ENCODE results near the gene TCEAL5.

TCEAL5 gene

GRCh38 chrX:103258275-103258674 is 18.3 kb downstream of the TCEAL5 start:
- DNase-seq (ENCODE audit: low spot score), result no peak
- Histone ChIP-seq H3K9me3 (ENCODE audit: severe bottlenecking) (no peaks in the 10 kb centered on the region), H3K4me3 (ENCODE audit: severe bottlenecking) (no peak overlapping the region), H3K4me1 (ENCODE audit: insufficient read depth, poor library complexity, severe bottlenecking) (peaks cover 3% of the 10 kb centered on the region), H3K27ac (ENCODE audit: poor library complexity, severe bottlenecking) (no peak overlapping the region), H3K36me3 (ENCODE audit: low read depth) (peaks cover 5% of the 10 kb centered on the region), H3K27me3 (ENCODE audit: insufficient read depth, poor library complexity, severe bottlenecking) (no peaks in the 10 kb centered on the region)
- ATAC-seq (ENCODE audit: low read depth), result no peak
- TF ChIP-seq CTCF (IDR thresholded peaks at IDR 0.05; ENCODE audit: poor library complexity, severe bottlenecking), result no peak

- no peak for TF ChIP-seq CTCF (IDR thresholded peaks at IDR 0.05; ENCODE audit: poor library complexity, severe bottlenecking)
- no peaks in the 10 kb centered on the region for H3K27me3 ChIP-seq (ENCODE audit: insufficient read depth, poor library complexity, severe bottlenecking)
- H3K27ac ChIP-seq (ENCODE audit: poor library complexity, severe bottlenecking), result no peak overlapping the region
- peaks cover 3% of the 10 kb centered on the region for H3K4me1 ChIP-seq (ENCODE audit: insufficient read depth, poor library complexity, severe bottlenecking)
- no peaks in the 10 kb centered on the region for H3K9me3 ChIP-seq (ENCODE audit: severe bottlenecking)
- no peak for DNase-seq (ENCODE audit: low spot score)
- ATAC-seq (ENCODE audit: low read depth), result no peak
- H3K4me3 ChIP-seq (ENCODE audit: severe bottlenecking), result no peak overlapping the region
- peaks cover 11% of the 10 kb centered on the region for H3K36me3 ChIP-seq (ENCODE audit: low read depth)
Observed at GRCh38 chrX:103256651-103257050, 19.9 kb downstream of the TCEAL5 start.

DNA sequence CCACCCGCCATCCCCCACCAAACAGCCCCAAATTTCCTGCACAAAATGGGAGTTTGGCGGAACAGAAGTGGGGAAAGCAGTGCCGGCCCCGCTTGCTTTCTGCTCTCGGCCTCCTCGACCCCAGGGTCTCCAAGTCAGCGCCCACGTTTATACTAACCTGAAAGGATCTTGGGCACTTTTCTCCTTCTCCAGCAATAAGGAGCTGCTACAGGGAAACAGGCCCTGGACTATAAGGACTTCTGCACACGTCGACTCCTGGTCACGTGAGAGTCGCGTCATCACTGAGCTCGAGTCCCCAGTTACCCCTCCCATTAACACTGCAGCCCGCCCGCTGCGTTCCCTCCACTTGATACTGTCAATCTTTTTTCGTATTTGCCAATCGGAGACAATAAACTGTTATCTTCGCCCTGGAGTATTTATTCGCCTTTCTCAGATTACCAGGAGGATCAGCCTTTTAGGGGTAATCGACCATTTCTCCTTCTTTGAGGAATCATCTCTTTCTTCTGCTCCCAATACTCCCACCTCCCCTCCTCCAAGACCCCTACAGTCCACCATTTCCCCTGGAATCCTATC is 21.5 kb downstream of the TCEAL5 start, which contains the start of gene TCEAL8:
Gene TCEAL8, minus strand, starts transcription at position 235 of the 573 bp plus-strand sequence. CDS start 1,176 bp downstream, outside the sequence.
- Histone ChIP-seq H3K27me3 (ENCODE audit: insufficient read depth, poor library complexity, severe bottlenecking) (no peaks in the 10 kb centered on the region), H3K4me1 (ENCODE audit: insufficient read depth, poor library complexity, severe bottlenecking) (peaks cover 3% of the 10 kb centered on the region), H3K9me3 (ENCODE audit: severe bottlenecking) (no peaks in the 10 kb centered on the region), H3K27ac (ENCODE audit: poor library complexity, severe bottlenecking) (peak within 1 kb of the TSS; percentile 83), H3K36me3 (ENCODE audit: low read depth) (peaks cover 11% of the 10 kb centered on the region), H3K4me3 (ENCODE audit: severe bottlenecking) (peak within 1 kb of the TSS; percentile 49)
- no peak for TF ChIP-seq CTCF (IDR thresholded peaks at IDR 0.05; ENCODE audit: poor library complexity, severe bottlenecking)
- ATAC-seq (ENCODE audit: low read depth) (peak; percentile 73), DNase-seq (ENCODE audit: low spot score) (peak; percentile 61)

- H3K36me3 ChIP-seq (ENCODE audit: low read depth), result peaks cover 11% of the 10 kb centered on the region
- peak overlapping the region; percentile 49 for H3K4me3 ChIP-seq (ENCODE audit: severe bottlenecking)
- peaks cover 3% of the 10 kb centered on the region for H3K4me1 ChIP-seq (ENCODE audit: insufficient read depth, poor library complexity, severe bottlenecking)
- TF ChIP-seq CTCF (IDR thresholded peaks at IDR 0.05; ENCODE audit: poor library complexity, severe bottlenecking), result no peak
- DNase-seq (ENCODE audit: low spot score) (peak; percentile 68), ATAC-seq (ENCODE audit: low read depth) (peak; percentile 83)
- H3K27ac ChIP-seq (ENCODE audit: poor library complexity, severe bottlenecking), result peak overlapping the region; percentile 83
- H3K27me3 ChIP-seq (ENCODE audit: insufficient read depth, poor library complexity, severe bottlenecking), result no peaks in the 10 kb centered on the region
- no peaks in the 10 kb centered on the region for H3K9me3 ChIP-seq (ENCODE audit: severe bottlenecking)
Observed at GRCh38 chrX:103254171-103254824, 22.3 kb downstream of the TCEAL5 start.

GRCh38 chrX:103253608-103254007 is 22.9 kb downstream of the TCEAL5 start:
- no peak for TF ChIP-seq CTCF (IDR thresholded peaks at IDR 0.05; ENCODE audit: poor library complexity, severe bottlenecking)
- DNase-seq (ENCODE audit: low spot score) (no peak), ATAC-seq (ENCODE audit: low read depth) (no peak)
- peak overlapping the region; percentile 83 for H3K27ac ChIP-seq (ENCODE audit: poor library complexity, severe bottlenecking)
- H3K36me3 ChIP-seq (ENCODE audit: low read depth), result peaks cover 11% of the 10 kb centered on the region
- no peaks in the 10 kb centered on the region for H3K27me3 ChIP-seq (ENCODE audit: insufficient read depth, poor library complexity, severe bottlenecking)
- peak overlapping the region; percentile 49 for H3K4me3 ChIP-seq (ENCODE audit: severe bottlenecking)
- peaks cover 3% of the 10 kb centered on the region for H3K4me1 ChIP-seq (ENCODE audit: insufficient read depth, poor library complexity, severe bottlenecking)
- no peaks in the 10 kb centered on the region for H3K9me3 ChIP-seq (ENCODE audit: severe bottlenecking)

Data from RWPE2 (cell line).